OCI-LY3 (cell line): ENCODE data around the gene FOXG1.

Experiments used
- H2AFZ ChIP-seq: fragments of 200-600, 300-600 bp; shearing (Covaris generic); 2 replicates; pipeline ENCODE4 v1.6.0; 2014; ENCODE audit warnings: antibody characterized with exemption, low read depth, low read length
- H3K27ac ChIP-seq: fragments of 200-600, 300-600 bp; sonication (generic); 2 replicates; pipeline ENCODE4 v1.5.1; 2014; ENCODE audit warnings: mild to moderate bottlenecking, low read length, moderate library complexity, mixed read lengths
- H3K27me3 ChIP-seq: fragments of 200-600, 300-600 bp; sonication (generic); 2 replicates; pipeline ENCODE4 v1.6.1; 2014; ENCODE audit warnings: low read depth, low read length, mixed read lengths
- H3K36me3 ChIP-seq: fragments of 200-600, 300-600 bp; sonication (generic); replicated peaks from 2 replicates; pipeline ENCODE3; 2014; ENCODE audit warnings: low read depth, low read length, mixed read lengths
- H3K4me1 ChIP-seq: fragments of 300-600, 200-600 bp; sonication (generic); 2 replicates; pipeline ENCODE4 v1.6.1; 2014; ENCODE audit warnings: low read length, mixed read lengths
- H3K4me2 ChIP-seq: fragments of 200-600, 300-600 bp; sonication (generic); 2 replicates; pipeline ENCODE4 v1.6.1; 2014; ENCODE audit warnings: low read length, mixed read lengths
- H3K4me3 ChIP-seq: fragments of 300-600, 200-600 bp; sonication (generic); 2 replicates; pipeline ENCODE4 v1.5.1; 2014; ENCODE audit warnings: antibody characterized with exemption, mild to moderate bottlenecking, low read length, moderate library complexity
- H3K79me2 ChIP-seq: fragments of 300-600, 200-600 bp; shearing (Covaris generic); 2 replicates; pipeline ENCODE4 v1.6.1; 2014; ENCODE audit warnings: mild to moderate bottlenecking, low read length, mixed read lengths
- H3K9ac ChIP-seq: fragments of 300-600, 200-600 bp; shearing (Covaris generic); 2 replicates; pipeline ENCODE4 v1.6.0; 2014; ENCODE audit warnings: mild to moderate bottlenecking, low read length, moderate library complexity
- H3K9me3 ChIP-seq: fragments of 200-600, 300-600 bp; shearing (Covaris generic); 2 replicates; pipeline ENCODE4 v1.6.1; 2014; ENCODE audit warnings: low read length, mixed read lengths; ENCODE audit not compliant: insufficient read depth
- H4K20me1 ChIP-seq: fragments of 200-600, 300-600 bp; sonication (generic); 2 replicates; pipeline ENCODE4 v1.6.1; 2016; ENCODE audit warnings: low read length, mixed read lengths; ENCODE audit not compliant: insufficient read depth
- EZH2phosphoT487 ChIP-seq: fragments of 200-600 bp; shearing (Covaris generic); IDR thresholded peaks from 2 replicates; pipeline ENCODE4 v1.6.1; 2018; ENCODE audit warnings: antibody characterized with exemption, mixed run types, low read depth
- TF ChIP-seq, protein P1 (sequence below): fragments of 200-600, 300-600 bp; sonication (generic); IDR thresholded peaks from 2 replicates; pipeline ENCODE4 v1.5.1; 2014; ENCODE audit warnings: antibody characterized with exemption, low read length, low read depth

The FOXG1 gene

GRCh38 chr14:28770630-28771029 lies 4.0 kb downstream of the FOXG1 start:
- Histone ChIP-seq H3K36me3 (peaks cover 4% of the 10 kb centered on the region), H3K79me2 (no peaks in the 10 kb centered on the region), H3K9me3 (no peaks in the 10 kb centered on the region), H4K20me1 (no peaks in the 10 kb centered on the region), H3K27ac (no peak overlapping the region), H3K9ac (no peak overlapping the region), H3K4me3 (no peak overlapping the region), H2AFZ (no peak overlapping the region), H3K4me2 (no peak overlapping the region), H3K27me3 (no peaks in the 10 kb centered on the region), H3K4me1 (no peaks in the 10 kb centered on the region)
- TF ChIP-seq, protein P1, sequence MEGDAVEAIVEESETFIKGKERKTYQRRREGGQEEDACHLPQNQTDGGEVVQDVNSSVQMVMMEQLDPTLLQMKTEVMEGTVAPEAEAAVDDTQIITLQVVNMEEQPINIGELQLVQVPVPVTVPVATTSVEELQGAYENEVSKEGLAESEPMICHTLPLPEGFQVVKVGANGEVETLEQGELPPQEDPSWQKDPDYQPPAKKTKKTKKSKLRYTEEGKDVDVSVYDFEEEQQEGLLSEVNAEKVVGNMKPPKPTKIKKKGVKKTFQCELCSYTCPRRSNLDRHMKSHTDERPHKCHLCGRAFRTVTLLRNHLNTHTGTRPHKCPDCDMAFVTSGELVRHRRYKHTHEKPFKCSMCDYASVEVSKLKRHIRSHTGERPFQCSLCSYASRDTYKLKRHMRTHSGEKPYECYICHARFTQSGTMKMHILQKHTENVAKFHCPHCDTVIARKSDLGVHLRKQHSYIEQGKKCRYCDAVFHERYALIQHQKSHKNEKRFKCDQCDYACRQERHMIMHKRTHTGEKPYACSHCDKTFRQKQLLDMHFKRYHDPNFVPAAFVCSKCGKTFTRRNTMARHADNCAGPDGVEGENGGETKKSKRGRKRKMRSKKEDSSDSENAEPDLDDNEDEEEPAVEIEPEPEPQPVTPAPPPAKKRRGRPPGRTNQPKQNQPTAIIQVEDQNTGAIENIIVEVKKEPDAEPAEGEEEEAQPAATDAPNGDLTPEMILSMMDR = no peak
- no peak for TF ChIP-seq EZH2phosphoT487

- Histone ChIP-seq H3K9me3 (no peaks in the 10 kb centered on the region), H4K20me1 (no peaks in the 10 kb centered on the region), H3K9ac (no peak overlapping the region), H3K27ac (no peak overlapping the region), H3K27me3 (no peaks in the 10 kb centered on the region), H3K36me3 (peaks cover 4% of the 10 kb centered on the region), H3K4me3 (no peak overlapping the region), H3K79me2 (no peaks in the 10 kb centered on the region), H3K4me1 (no peaks in the 10 kb centered on the region), H3K4me2 (no peak overlapping the region), H2AFZ (no peak overlapping the region)
- TF ChIP-seq EZH2phosphoT487 = no peak
- TF ChIP-seq, protein P1 = no peak
Observed at GRCh38 chr14:28771168-28771567, 4.6 kb downstream of the FOXG1 start.

GRCh38 chr14:28772613-28773012 lies 6.0 kb downstream of the FOXG1 start:
- H3K4me3 ChIP-seq = no peak overlapping the region
- no peaks in the 10 kb centered on the region for H4K20me1 ChIP-seq
- no peak overlapping the region for H2AFZ ChIP-seq
- H3K79me2 ChIP-seq = no peaks in the 10 kb centered on the region
- H3K36me3 ChIP-seq = peaks cover 4% of the 10 kb centered on the region
- no peak overlapping the region for H3K4me2 ChIP-seq
- no peaks in the 10 kb centered on the region for H3K27me3 ChIP-seq
- no peak for TF ChIP-seq EZH2phosphoT487
- TF ChIP-seq, protein P1 = no peak
- H3K9ac ChIP-seq = no peak overlapping the region
- no peaks in the 10 kb centered on the region for H3K4me1 ChIP-seq
- H3K9me3 ChIP-seq = no peaks in the 10 kb centered on the region
- no peak overlapping the region for H3K27ac ChIP-seq

DNA sequence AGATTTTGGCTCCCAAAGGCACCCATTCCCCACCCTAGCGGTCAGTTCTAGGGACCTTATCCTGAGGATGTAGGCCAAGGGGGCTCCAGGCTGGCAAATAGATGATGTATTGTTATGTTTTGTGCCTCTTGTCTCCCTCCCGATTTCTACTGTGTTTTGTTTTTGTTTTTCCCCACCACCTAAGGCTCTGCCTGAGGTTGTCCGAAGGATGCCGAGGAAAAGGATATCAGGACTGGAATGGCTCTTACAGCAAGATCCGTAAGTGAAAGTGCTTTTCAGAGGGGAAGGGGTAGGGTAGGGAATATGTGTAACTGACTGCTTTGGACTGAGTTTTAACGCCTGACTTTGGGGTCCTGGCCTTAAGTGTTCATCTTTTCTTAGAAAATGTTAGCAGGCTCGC lies 6.6 kb downstream of the FOXG1 start:
- Histone ChIP-seq H3K4me2 (no peak overlapping the region), H3K4me3 (no peak overlapping the region), H3K27me3 (no peaks in the 10 kb centered on the region), H2AFZ (no peak overlapping the region), H3K79me2 (no peaks in the 10 kb centered on the region), H3K27ac (no peak overlapping the region), H3K9ac (no peak overlapping the region), H3K36me3 (peaks cover under 1% of the 10 kb centered on the region), H3K4me1 (no peaks in the 10 kb centered on the region), H3K9me3 (no peaks in the 10 kb centered on the region), H4K20me1 (no peaks in the 10 kb centered on the region)
- TF ChIP-seq, protein P1 = no peak
- TF ChIP-seq EZH2phosphoT487 = no peak
